ENCODE measurements around the gene CRMP1. TPM values are rescaled to one million over a fixed set of nuclear protein-coding genes. Genes with fewer than 3 reads are reported as not detected.

The CRMP1 gene
- total RNA-seq, 1 experiment from 2014 or later, result 134 TPM

GRCh38 chr4:5772528-5773270 lies 120.2 kb downstream of the CRMP1 start:
- Mint-ChIP-seq H3K4me1 (peaks cover 25% of the 10 kb centered on the region), H3K27ac (peak overlapping the region; percentile 83), H3K9me3 (peaks cover 62% of the 10 kb centered on the region), H3K27me3 (ENCODE audit: low read depth) (no peaks in the 10 kb centered on the region; the same call in 1 of the 2 replicates), H3K36me3 (peaks cover 72% of the 10 kb centered on the region), H3K4me3 (no peak overlapping the region)
- POLR2A ChIA-PET, result no interaction called here
- CTCF ChIA-PET, result interaction anchor here (1.5 to 1.6 kb wide), 2 partner anchors 40 to 49 kb away, joined by 3 read pairs; no protein-coding TSS in a partner anchor
- DNase-seq (ENCODE audit: low spot score), result no peak
- no peak for ATAC-seq
- TF ChIP-seq PRDM15 (CRISPR knock-in tag; IDR thresholded peaks at IDR 0.05), result no peak
- no peak for TF ChIP-seq IRF1 (CRISPR knock-in tag; IDR thresholded peaks at IDR 0.05)
- TF ChIP-seq ERG (CRISPR knock-in tag; IDR thresholded peaks at IDR 0.05), result no peak

Small RNA genes within 50 kb of the gene (microRNA-seq; reads per million reads assigned to microRNA genes)
- not detected for gene MIR378D1 (ENCODE audit: borderline number of aligned reads)

Other genes with a start within 250 kb of the CRMP1 start
- gene EVC2, start 184.5 kb downstream of the CRMP1 start, total RNA-seq (2021), result 4.8 to 6.3 TPM (median 5.8 TPM) in 3 replicates
- 10.4 to 14.0 TPM (median 12.5 TPM) in 3 replicates for gene EVC, start 181.9 kb downstream of the CRMP1 start, total RNA-seq (2021)
- gene C4orf50, start 125.3 kb upstream of the CRMP1 start, total RNA-seq (2021), result 0.17 to 0.32 TPM (median 0.30 TPM) in 3 replicates

All from WTC11 (cell line).